ACHN (cell line): ENCODE data around the gene CAV1.
"Not testable (repeated sequence)": the region's sequence is repeated elsewhere in the genome, so short reads cannot be mapped to it uniquely, and the experiment has no call there.

Source experiments
- DNase-seq: peaks from one replicate; pipeline ENCODE4 v3.0.0-alpha.2; 2015
- in situ Hi-C: cut with HindIII; loops from 2 replicates; pipeline ENCODE4 v1.10.0; 2017; ENCODE audit warnings: low sequenced_read_pairs, low pct_ligation_motif_present, low pct_unique_long_range_greater_than_20kb

Gene CAV1

GRCh38 chr7:116524609-116525297 is at the start of gene CAV1:
Gene CAV1, plus strand, starts transcription at chr7:116525036. Its CDS starts 27 bp downstream, at chr7:116525063.
- peak; percentile 99 for DNase-seq
- in situ Hi-C loops: loop anchor here (10.0 kb wide), 1 partner anchor 270 kb away; no protein-coding TSS in a partner anchor

GRCh38 chr7:116477625-116478024 is 47.2 kb upstream of the CAV1 start:
- in situ Hi-C loops: no loop called here
- no peak for DNase-seq

GRCh38 chr7:116478834-116479233 is 46.0 kb upstream of the CAV1 start:
- in situ Hi-C loops: no loop called here
- DNase-seq: no peak

GRCh38 chr7:116483271-116483942 is 41.4 kb upstream of the CAV1 start:
- in situ Hi-C loops: no loop called here
- DNase-seq: no peak

- DNase-seq, in situ Hi-C loops: not testable (repeated sequence)
These were observed 40.4 kb upstream of the CAV1 start for GRCh38 chr7:116484389-116484788.

GRCh38 chr7:116487907-116488521 is 36.8 kb upstream of the CAV1 start:
- no peak for DNase-seq
- in situ Hi-C loops: no loop called here

- in situ Hi-C loops: no loop called here
These were observed 34.5 kb upstream of the CAV1 start for GRCh38 chr7:116490351-116490750.

GRCh38 chr7:116491887-116492653 is 32.8 kb upstream of the CAV1 start:
- no peak for DNase-seq
- in situ Hi-C loops: no loop called here

More at GRCh38 chr7:116490351-116490750, 34.5 kb upstream of the CAV1 start:
- DNase-seq: no peak

- DNase-seq: no peak
- in situ Hi-C loops: no loop called here
These were observed 32.2 kb upstream of the CAV1 start for GRCh38 chr7:116492654-116493109.

- in situ Hi-C loops: no loop called here
- no peak for DNase-seq
These were observed 31.4 kb upstream of the CAV1 start for GRCh38 chr7:116493449-116493848.

GRCh38 chr7:116494472-116494871 is 30.4 kb upstream of the CAV1 start:
- in situ Hi-C loops: no loop called here
- no peak for DNase-seq

GRCh38 chr7:116495736-116496135 is 29.1 kb upstream of the CAV1 start:
- DNase-seq: no peak
- in situ Hi-C loops: no loop called here

GRCh38 chr7:116496653-116497052 is 28.2 kb upstream of the CAV1 start:
- DNase-seq: no peak
- in situ Hi-C loops: no loop called here

- in situ Hi-C loops: no loop called here
These were observed 27.1 kb upstream of the CAV1 start for GRCh38 chr7:116497708-116498107.

GRCh38 chr7:116499168-116500077 is 25.4 kb upstream of the CAV1 start, which contains the start of gene CAV2:
Gene CAV2, plus strand, starts transcription at chr7:116499738. Its CDS starts 44 bp downstream, at chr7:116499782.
- DNase-seq: peak; percentile 89
- in situ Hi-C loops: no loop called here

More at GRCh38 chr7:116497708-116498107, 27.1 kb upstream of the CAV1 start:
- DNase-seq: no peak

- in situ Hi-C loops: no loop called here
- DNase-seq: peak; percentile 69
These were observed 24.6 kb upstream of the CAV1 start for GRCh38 chr7:116500078-116500853.
